ENCODE measurements around the gene SEPTIN1. TPM values are rescaled to one million over a fixed set of nuclear protein-coding genes. Genes with fewer than 3 reads are reported as not detected.

SEPTIN1 gene
- total and polyA plus RNA-seq, 2 donors (not counting 3 experiments of a cell fraction or from before 2014, with no cell fraction given): 0.07 to 0.75 TPM

GRCh38 chr16:30372038-30372712, 10.2 kb downstream of the SEPTIN1 start:
- no TSS peak for BruUV-seq (replicated peaks)
- Histone ChIP-seq H3K36me3 (ENCODE audit: control insufficient read depth in 2 of 2, extremely low read depth in 1 of 2, insufficient read depth in 2 of 2, low read length in 2 of 2) (no peaks in the 10 kb centered on the region), H3K27me3 (ENCODE audit: control insufficient read depth in 2 of 2, insufficient read depth in 2 of 2, low read length in 2 of 2) (no peaks in the 10 kb centered on the region), H3K79me2 (ENCODE audit: control insufficient read depth, insufficient read depth, low read length) (peaks cover 27% of the 10 kb centered on the region), H3K9me1 (replicated peaks; ENCODE audit: control insufficient read depth, extremely low read depth, insufficient read depth, low read length) (no peaks in the 10 kb centered on the region), H3K27ac (ENCODE audit: insufficient read depth, low read depth, low read length) (no peak overlapping the region), H3K4me2 (ENCODE audit: insufficient read depth, low read length) (no peak overlapping the region), H2AFZ (ENCODE audit: low read depth, low read length) (no peak overlapping the region), H4K20me1 (replicated peaks; ENCODE audit: control insufficient read depth, extremely low read depth, insufficient read depth, low read length) (no peaks in the 10 kb centered on the region), H3K4me1 (ENCODE audit: control insufficient read depth, extremely low read depth, insufficient read depth, low read length) (peaks cover 24% of the 10 kb centered on the region), H3K4me3 (replicated peaks in 1 of 3; ENCODE audit: insufficient read depth in 1 of 3, low read depth in 1 of 3, low read length in 3 of 3) (no peak overlapping the region), H3K9me3 (replicated peaks; ENCODE audit: control insufficient read depth, insufficient read depth, low read length) (no peaks in the 10 kb centered on the region), H3K9ac (replicated peaks; ENCODE audit: extremely low read depth, insufficient read depth, low read length) (no peak overlapping the region)
- ChIA-PET POLR2A (no interaction called here), CTCF (interaction anchor here (1.5 to 1.8 kb wide), 4 partner anchors 10 to 280 kb away, joined by 4 to 24 read pairs (median 8); partner anchors contain the start of genes CD2BP2 and TBX6)
- TF ChIP-seq CTCF (IDR thresholded peaks at IDR 0.05; ENCODE audit: extremely low read depth in 1 of 2, insufficient read depth in 1 of 2, low read depth in 1 of 2, low read length in 2 of 2) (no peak), POLR2A (IDR thresholded peaks at IDR 0.05; ENCODE audit: low read depth, low read length) (no peak), MYC (IDR thresholded peaks at IDR 0.05; ENCODE audit: low read depth, low read length) (no peak), EZH2 (IDR thresholded peaks at IDR 0.05; ENCODE audit: borderline replicate concordance, low read depth, low read length, severe bottlenecking) (no peak), POLR2AphosphoS5 (IDR thresholded peaks at IDR 0.05; ENCODE audit: insufficient read depth, low read depth, low read length) (no peak), MAX (IDR thresholded peaks at IDR 0.05; ENCODE audit: insufficient read depth, insufficient read length) (no peak), FOS (IDR thresholded peaks at IDR 0.05; ENCODE audit: borderline replicate concordance, insufficient read depth, low read length) (no peak), GATA2 (IDR thresholded peaks at IDR 0.05; ENCODE audit: insufficient read depth, insufficient read length, low read depth, low read length) (no peak), JUN (IDR thresholded peaks at IDR 0.05; ENCODE audit: borderline replicate concordance, insufficient read depth, insufficient read length, low read depth) (no peak)
- dilution Hi-C loops (cut with MboI; ENCODE audit: extremely low pct_ligation_motif_present, low sequenced_read_pairs): no loop called here
- DNase-seq (ENCODE audit: low read depth, low spot score) (no peak), FAIRE-seq (no peak)
- intact Hi-C loops (cut with micrococcal nuclease): no loop called here

Measured in endothelial cell of umbilical vein (primary cell).